Hematopoietic multipotent progenitor cell treated with erythropoietin and hydrocortisone succinate and interleukin-3 and kit ligand, for 17 days (in vitro differentiated cells): Measurements from ENCODE around the gene GTPBP3.
"Not testable (repeated sequence)": the region's sequence is repeated elsewhere in the genome, so short reads cannot be mapped to it uniquely, and the experiment has no call there.

Experiments
- DNase-seq: peaks from one replicate; pipeline ENCODE4 v3.0.0-alpha.2; 2015; ENCODE audit warnings: low spot score

The GTPBP3 gene

DNA sequence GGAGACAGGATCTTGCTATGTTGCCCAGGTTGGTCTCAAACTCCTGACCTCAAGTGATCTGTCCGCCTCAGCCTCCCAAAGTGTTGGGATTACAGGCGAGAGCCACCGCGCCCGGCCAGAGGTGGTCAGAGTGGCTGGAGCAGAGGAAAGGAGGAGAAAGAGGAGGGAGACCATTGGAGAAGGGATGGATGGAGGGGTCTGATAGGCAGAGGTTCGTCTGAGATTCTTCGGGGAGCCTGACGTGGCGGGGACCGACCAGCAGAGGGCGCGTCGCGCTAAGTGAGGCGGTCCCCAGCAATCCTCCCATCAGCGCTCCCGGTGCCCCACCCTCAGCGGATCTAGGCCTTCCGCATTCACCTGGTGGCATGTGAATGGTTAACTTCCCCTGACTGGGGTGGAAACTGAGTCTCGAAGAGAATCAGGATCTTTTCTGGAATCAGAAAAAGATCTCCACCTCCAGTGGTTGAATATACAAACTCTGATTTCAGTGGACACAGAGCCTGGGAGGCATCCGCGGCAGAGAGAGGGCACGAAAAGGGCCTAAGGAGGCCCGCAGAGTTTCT, 8.8 kb downstream of the GTPBP3 start:
- peak; percentile 79 for DNase-seq

DNA sequence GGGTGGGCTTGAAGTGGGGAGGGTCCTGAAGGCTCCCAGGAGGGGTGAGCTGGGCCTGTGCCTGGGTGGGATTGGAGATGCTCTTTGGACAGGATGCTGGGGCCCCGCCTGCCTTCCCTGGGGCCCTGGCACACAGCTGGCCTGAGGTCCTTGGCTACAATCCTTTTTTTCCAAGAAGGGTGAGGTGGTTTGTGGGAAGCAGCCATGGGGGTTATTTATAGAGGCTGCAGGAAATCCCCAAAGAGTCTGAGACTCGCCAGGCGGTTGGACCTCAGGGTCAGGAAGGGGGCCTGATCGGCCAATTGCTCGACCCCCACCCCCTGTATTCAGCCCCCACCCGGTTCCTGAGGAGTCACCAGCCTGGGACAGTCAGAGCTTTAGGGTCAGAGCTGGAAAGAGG, 10.0 kb downstream of the GTPBP3 start:
- no peak for DNase-seq

DNA sequence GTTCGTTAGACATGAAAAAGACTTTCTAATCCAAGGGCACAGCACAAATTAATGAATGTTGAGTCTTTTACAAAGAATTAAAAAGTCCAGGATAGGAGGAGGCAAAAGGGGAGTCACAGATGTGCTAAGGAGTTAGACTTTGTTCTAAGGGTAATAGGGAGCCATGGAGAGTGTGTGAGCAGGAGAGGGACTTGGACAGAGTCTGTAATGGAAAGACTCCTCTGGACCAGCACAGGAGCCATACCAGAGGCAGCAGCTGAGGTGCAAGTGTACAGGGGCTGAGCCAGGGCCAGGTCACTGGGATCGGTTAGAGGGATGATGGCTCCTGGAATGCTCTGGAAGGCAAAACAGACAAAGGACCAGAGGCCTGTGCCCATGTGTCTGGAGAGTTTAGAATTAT, 10.5 kb downstream of the GTPBP3 start:
- no peak for DNase-seq

DNA sequence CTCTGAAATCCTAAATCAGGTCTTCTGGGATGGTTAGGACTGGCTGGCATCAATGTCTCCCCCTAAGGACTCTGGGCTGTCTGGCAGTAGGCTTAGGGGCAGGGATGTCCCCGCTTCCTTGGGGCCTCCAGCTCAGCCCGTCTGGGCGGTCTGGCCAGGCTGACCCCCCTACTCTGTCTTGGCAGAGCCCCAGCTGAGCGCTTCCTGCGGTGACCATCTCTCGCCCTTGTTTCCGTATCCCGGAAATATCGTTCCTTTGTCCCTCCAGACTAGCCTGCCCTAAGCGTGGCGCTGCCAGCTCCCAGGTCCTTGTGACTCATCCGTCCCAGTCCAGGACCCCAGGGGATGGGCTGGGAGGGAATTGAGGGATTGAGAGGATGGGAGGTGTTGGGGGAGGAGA, 11.3 kb downstream of the GTPBP3 start:
- DNase-seq = no peak

DNA sequence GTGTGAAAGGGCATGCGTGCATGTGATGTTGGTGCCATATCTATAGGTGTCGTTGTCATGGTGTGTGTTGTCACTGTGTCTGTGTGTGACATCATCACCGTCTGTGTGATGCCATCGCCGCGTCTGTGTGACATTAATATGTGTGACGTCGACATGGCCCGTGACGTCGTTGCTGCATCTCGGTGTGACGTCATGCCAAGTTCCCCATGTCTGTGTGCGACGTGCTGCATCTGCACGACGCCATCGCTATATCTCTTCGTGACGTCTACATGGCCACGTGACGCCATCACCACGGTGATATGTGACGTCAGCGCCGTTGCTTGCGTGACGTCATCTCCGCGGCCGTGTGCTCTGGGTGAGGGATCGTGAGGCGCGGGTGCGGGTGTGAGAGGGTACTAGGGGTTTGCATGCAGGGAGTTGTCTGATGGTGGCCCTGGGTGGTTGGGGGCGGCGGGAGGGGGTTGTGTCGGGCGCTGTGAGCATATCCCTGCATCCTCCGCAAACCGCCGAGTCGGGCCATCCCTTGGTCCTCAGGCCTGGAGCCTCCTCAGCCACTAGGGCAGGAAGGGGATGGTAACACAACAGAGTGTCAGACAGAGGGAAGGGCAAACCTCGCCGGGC, 14.6 kb downstream of the GTPBP3 start:
- DNase-seq = no peak

DNA sequence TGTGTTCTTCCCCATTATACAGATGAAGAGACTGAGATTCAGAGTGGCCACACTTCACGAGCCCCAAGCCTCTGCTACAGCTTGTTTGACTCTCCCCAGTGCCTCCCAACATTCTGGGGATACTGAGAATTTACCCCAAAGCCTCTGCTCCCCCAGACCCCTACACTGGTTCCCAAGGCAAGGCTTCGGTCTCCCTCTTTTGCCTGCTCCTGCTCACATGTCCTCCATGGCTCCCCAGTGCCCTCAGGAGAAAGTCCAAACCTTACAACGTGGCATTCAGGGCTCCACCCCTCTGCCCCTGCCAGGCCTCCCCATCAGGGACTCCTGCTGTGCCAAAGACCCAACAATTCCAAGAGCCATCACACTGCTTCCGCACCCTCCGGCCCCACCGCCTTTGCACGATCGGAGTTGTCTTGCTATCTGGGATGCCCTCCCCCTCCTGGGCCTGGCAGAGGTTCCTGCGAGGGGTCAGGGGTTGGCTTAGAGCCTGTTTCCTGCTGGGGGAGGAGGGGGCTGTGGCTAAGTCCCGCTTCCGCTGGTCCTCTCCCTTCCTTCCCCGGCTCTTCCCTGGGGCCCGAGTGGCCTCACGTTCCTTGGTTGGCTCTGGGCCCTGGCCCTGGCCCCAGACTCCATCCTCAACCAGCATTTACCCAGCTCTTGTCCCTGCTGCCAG, 15.4 kb downstream of the GTPBP3 start:
- no peak for DNase-seq

DNA sequence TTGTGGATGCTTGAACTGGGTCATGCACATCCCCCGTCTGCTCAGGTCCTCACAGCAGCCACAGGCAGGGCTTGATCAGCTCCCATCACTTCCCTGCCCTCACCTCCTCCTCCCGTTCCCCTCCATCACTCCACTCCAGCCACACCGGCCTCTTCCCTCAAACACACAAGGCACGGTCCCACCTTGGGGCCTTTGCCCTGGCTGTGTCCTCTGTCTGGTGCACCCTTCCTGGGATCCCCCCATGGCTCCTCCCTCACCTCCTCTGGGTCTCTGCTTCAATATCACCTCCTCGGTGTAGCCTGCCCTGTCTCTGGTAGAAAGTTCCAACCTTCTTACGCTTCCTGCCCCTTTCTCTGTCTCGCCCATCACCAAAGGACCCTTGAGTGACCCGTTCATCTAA, 16.0 kb downstream of the GTPBP3 start:
- no peak for DNase-seq

DNA sequence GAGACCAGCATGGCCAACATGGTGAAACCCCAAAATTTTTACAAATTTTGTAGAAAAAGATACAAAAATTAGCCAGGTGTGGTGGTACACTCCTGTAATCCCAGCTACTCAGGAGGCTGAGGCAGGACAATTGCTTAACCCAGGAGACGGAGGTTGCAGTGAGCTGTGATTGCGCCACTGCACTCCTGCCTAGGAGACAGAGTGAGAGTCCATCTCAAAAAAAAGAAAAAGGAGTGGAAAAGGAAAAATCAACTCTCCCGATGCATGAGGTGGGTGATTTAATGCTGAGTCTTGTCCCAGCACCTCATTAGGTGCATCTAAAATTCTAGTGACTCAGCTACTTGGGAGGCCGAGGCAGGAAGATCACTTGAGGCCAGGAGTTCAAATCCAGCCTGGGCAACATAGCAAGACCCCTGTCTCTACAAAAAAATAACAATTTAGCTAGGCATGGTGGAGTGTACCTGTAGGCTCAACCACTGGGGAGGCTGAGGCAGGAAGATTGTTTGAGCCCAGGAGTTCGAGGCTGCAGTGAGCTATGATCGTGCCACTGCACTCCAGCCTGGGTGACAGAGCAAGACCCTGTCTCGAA, 19.8 kb downstream of the GTPBP3 start:
- no peak for DNase-seq

DNA sequence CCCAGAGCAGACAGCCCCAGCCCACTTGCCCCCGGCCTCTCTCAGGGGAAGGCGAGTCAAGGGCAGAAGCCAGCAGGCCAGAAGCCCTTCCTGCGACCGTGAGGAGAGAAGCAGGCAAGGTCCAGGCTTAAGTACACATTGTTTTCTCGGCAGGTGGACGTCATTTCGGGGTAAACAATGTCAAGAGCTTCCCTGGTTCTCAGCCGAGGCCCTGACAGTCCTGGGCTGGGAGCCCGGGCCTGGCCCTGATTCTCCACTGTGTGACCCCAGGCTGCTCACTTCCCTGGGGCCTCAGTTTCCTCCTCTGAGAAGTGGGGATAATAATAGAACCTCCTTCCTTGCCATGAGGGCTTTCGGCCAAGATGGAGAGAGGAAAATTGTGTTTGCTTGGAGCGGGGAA, 20.4 kb downstream of the GTPBP3 start:
- DNase-seq = no peak

DNA sequence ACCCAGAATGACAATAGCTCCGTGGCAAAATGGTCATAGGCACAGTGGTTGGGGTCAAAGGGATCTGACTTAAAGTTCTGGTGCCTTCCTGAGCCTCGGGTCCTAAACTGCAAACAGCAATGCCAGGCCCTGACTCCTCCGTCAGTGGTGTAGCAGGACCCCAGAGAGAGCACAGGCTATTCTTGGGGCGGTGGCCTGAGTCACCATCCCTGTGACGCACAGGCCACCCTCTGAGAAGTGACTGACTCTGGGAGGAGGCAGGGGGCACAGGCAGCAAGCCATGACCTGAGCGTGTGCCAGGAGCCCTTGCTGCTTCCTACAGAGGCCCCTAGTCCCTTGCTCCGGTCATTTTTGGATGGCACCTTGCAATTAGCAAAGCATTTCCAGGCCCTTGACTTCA, 21.0 kb downstream of the GTPBP3 start:
- no peak for DNase-seq

DNA sequence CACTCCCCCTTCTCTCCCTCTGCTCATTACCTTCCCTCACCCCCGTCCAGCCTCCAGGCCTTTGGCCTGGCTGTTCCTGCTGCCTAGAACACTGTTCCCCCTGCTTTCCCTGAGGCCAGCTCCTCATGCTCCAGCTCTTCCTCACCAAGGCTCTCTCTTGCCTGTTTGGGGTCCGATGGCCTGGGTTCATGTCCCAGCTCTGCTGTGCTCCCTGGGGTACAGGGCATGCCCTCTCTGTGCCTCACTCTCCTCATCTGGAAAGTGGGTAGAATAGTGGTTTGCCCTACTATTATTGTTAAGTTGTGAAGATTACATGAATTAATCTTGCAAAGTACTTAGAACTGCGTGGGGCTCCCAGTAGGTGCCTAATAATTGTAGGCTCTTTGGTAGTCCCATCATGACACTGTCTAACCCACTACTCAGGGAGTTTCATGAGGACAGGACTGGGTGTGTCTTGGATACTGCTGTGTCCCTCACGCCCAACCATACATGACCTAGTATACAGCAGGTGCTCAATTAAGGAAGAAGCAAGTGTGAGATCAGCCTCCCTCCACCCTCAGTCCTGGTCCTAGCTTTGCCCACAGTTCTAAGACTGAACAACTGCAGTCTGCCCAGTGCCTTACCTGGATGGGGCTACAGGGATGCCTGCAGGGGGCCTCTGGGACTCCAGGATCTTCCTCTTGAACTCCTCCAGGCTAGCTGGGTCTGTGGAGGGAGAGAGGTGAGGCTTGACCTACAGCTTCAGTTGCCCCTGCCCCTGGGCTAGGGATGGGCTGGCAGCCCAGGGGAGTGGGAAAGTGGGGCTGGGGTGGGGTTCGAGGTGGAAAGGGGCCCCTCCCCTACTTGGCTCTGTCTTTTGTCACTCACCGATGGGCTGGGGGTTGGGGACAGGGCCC, 22.8 kb downstream of the GTPBP3 start:
- DNase-seq = no peak

DNA sequence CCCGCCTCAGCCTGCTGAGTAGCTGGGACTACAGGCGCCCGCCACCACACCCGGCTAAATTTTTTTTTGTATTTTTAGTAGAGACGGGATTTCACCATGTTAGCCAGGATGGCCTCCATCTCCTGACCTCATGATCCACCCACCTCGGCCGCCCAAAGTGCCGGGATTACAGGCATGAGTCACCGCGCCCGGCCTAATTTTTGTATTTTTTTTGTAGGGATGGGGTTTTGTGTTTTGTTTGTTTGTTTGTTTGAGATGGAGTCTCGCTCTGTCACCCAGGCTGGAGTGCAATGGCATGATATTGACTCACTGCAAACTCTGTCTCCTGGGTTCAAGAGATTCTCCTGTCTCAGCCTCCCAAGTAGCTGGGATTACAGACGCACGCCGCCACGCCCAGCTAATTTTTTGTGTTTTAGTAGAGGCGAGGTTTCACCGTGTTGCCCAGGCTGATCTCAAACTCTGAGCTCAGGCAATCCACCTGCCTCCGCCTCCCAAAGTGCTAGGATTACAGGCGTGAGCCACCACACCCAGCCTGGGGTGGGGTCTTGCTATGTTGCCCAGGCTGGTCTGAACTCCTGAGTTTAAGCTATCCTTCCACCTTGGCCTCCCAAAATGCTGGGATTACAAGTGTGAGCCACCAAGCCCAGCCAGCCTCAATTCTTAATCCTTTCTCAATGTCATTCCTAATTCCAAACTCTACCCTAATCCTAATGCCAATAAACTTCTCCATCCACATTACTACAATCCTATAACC, 26.7 kb downstream of the GTPBP3 start:
- DNase-seq = not testable (repeated sequence)

DNA sequence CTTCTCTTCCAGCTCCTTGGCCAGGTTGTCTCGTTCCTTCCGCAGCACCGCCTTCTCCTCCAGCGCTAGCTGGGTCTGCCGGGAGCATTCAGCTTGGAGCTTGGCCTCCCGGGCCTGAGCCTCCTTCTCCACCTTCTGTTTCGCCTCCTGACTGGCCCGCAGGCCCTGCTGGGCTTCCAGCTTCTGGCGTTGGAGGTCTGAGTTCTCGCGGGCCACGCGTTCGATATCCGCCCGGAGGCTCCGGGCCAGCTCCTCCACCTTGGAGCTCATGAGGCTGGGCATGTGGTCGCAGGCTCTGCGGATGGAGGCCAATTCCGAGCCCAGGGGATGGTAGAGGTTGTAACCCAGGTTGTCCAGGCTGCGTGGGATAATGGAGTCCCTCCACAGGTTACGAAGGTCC, 28.0 kb downstream of the GTPBP3 start:
- no peak for DNase-seq

DNA sequence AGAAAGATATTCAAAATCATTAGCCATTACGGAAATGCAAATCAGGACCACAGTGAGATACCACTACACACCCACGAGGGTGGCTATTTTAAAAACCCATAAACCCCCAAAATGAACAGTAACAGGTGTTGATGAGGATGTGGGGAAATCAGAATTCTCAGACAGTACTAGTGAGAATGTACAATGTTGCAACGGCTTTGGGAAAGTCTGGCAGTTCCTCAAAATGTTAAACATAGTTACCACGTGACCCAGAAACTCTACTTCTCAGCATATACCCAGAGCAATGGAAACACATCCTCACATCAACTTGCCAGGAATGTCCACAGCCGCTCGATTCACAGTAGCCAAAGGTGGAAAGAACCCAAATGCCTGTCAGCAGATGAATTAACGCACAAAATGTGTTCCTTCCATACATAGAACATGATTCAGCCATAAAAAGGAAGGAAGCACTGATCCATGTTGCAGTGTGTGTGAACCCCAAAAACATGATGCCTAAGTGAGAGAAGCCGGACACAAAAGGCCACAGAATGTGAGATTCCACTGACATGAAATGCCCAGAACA, 32.8 kb downstream of the GTPBP3 start:
- DNase-seq = no peak

DNA sequence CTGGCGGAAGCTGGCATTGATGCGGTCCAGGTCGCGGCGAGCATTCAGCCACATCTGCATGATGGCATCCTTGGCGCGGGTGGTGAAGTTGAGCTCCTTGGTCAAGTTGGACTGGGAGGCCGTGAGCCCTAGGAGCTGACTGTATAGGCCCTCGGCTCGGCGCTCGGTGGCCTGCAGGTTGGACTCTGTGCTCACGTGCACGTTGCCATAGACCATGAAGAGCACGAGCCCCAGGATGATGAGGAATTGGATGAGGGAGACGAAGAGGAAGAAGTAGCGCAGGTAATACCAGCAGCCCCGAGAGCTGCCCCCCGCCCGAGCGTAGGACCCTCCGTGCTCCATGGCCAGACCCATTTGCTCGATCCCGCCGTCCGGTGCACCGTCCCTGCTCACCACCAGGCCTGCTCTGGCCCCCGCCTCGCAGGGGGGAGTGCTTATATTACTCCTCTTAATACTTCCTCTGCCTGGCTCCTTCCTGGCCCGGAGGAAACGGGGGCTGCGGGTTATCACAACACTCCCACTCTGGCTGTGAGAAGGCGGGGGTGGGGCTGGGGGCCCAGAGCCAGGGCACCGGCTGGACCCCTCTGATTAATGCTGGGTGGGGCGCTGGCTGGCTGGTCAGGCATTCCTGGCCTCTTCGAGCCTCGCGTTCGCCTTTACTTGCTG, 39.7 kb downstream of the GTPBP3 start, which contains the start of gene PLVAP:
Gene PLVAP, minus strand, starts transcription at position 408 of the 666 bp plus-strand sequence. Its CDS starts 54 bp downstream, at position 354.
- DNase-seq = peak; percentile 63

DNA sequence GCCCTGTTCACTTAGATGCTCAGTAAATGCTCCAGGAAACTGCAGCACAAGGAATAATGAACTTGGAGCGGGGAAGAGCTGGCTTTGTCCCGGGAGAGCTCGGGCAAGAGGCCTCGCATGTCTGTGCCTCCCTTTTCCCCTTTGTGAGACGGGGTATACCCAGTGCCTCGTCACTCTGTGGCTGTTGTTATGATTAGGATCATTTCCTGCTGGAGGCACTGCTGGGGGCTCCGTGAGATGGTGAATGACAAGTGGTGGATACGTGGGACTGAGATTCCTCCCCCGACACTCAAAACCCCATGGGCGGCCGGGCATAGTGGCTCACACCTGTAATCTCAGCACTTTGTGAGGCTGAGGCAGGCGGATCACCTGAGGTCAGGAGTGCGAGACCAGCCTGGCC, 40.9 kb downstream of the GTPBP3 start:
- no peak for DNase-seq

DNA sequence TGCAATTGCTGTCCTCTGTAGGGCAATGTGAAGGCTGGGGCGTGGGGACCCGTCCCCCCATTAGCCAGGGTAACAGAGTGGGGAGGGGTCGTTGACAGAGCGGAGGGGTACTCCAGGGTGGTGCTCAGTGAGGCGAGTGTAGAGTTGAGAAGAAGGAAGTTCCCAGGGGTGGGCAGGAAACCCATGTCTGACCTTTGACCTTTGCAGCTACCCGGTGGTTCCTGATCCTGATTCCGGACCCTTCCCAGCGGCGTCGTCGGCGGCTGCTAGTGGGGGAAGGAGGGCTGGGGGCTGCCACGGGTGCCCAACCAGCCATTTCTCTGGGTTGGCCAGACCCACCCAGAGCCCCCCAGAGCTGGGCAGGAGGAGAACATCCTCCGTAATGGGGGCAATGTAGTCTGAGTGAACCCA, 41.9 kb downstream of the GTPBP3 start:
- no peak for DNase-seq

DNA sequence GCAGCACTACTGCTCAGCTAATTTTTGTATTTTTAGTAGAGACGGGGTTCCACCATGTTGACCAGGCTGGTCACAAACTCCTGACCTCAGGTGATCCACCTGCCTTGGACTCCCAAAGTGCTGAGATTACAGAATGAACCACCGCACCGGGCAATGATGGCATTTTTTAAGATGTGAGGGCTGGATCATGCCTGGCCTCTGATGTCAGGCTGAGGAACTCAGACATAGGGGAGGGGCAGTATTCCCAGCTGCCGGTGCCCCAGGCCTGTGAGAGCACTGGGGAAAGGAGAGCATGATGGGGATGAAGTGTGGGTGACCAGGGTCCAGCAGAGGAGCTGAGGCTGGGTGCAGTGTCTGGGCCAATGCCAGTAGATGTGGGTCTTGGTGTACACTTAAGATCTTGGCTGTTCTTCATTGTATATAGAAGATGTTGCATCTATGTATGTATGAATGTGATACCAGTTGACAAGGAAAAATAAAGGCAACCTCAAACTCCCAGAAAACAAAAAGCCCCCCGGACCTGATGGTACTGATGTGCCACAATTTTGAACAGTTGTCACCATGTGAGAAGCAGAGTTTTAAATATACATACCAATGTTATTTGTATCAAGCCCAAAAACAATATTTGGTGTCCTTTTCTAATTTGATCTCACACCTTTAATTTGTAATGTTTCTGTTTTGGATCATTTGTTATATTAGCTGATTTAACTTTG, 43.2 kb downstream of the GTPBP3 start:
- no peak for DNase-seq

DNA sequence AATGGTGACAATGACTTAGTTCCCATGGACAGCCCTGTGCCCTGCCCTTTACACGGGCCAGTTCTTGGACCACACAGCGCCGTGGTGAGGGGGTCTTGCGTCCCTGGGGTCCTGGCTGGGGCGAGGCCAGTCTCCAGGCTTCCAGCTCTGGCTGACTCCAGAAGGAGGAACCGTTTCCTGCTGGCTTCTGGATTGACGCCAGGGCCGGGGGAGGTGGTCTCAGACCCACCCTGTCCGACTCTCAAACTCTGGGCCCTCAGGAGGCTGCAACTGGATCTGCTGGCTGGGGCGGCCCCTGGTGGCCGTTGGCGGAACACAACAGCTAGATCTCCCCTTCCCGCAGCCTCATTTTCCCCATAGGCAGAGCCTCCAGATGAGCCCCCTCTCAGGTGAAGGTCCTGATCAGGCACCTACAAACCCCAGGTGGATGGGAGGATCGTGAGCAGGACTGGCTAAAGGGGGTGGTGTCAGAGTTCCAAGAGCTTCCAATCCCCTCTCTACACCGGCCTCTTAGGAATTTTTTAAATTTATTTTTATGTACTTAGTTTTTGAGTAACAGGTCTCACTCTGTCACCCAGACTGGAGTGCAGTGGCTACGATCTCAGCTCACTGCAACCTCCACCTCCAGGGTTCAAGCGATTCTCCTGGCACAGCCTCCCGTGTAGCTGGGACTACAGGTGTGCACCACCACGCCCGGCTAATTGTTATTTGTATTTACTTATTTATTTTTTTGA, 48.7 kb downstream of the GTPBP3 start:
- DNase-seq = peak; percentile 61
